ENCODE data around the gene HIRIP3.

DNA sequence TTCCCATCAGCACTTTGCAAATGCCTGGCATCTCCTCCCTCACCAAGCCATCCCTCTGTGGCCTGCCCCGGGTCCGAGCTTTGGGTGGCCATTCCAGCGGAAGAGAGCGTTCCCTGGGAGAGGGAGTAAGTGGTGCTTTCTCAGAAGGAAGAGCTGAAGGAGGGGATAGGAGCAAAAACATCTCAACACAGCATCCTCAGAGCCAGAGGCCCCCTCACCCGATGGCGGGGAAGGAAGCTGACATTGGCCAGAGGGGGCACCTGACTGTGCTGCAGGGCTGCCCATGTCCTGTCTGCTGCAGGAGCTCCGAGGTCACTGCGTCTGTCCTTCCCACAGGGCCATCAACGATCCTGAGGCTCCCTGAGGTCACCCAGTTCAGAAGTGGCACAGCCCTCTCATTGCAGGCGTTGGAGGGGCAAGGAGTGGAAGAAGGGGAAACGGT is 36.1 kb upstream of the HIRIP3 start:
- TF ChIP-seq, protein P1, sequence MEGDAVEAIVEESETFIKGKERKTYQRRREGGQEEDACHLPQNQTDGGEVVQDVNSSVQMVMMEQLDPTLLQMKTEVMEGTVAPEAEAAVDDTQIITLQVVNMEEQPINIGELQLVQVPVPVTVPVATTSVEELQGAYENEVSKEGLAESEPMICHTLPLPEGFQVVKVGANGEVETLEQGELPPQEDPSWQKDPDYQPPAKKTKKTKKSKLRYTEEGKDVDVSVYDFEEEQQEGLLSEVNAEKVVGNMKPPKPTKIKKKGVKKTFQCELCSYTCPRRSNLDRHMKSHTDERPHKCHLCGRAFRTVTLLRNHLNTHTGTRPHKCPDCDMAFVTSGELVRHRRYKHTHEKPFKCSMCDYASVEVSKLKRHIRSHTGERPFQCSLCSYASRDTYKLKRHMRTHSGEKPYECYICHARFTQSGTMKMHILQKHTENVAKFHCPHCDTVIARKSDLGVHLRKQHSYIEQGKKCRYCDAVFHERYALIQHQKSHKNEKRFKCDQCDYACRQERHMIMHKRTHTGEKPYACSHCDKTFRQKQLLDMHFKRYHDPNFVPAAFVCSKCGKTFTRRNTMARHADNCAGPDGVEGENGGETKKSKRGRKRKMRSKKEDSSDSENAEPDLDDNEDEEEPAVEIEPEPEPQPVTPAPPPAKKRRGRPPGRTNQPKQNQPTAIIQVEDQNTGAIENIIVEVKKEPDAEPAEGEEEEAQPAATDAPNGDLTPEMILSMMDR (IDR thresholded peaks at IDR 0.05) = no peak
- TF ChIP-seq SOX15 (CRISPR knock-in tag; IDR thresholded peaks at IDR 0.05) = no peak
- TF ChIP-seq ESRRA (CRISPR knock-in tag; IDR thresholded peaks at IDR 0.05; ENCODE audit: borderline replicate concordance) = no peak
- no peak for TF ChIP-seq PRDM15 (CRISPR knock-in tag; IDR thresholded peaks at IDR 0.05)
- TF ChIP-seq AFF4 (CRISPR knock-in tag; IDR thresholded peaks at IDR 0.05; ENCODE audit: borderline replicate concordance) = no peak
- TF ChIP-seq ATF1 (CRISPR knock-in tag; IDR thresholded peaks at IDR 0.05) = no peak

All from WTC11 (cell line).